Measurements from ENCODE around the gene CLDN16. TPM values are rescaled to one million over a fixed set of nuclear protein-coding genes. Genes with fewer than 3 reads are reported as not detected.

The CLDN16 gene
- total and polyA plus RNA-seq, 4 experiments from 2014 or later: not detected

DNA sequence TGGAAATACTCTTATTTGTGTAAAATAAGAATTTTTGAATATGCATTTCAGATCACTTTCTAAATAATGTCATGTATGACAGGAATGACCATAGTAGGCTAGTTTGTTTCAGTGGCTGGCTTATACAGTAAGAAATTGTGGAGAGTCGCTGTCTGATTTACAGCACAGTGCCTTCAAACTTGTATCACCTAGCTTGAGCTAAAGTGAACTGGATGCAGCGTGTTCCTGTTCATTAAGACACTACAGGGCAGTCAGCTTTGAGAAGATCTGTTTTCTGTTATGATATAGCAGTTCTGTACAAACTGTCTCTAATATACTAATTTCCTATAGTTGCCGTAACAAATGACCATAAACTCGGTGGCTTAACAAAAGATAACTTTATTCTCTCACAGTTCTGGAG lies 9.9 kb downstream of the CLDN16 start:
- intact Hi-C loops (cut with micrococcal nuclease): no loop called here

DNA sequence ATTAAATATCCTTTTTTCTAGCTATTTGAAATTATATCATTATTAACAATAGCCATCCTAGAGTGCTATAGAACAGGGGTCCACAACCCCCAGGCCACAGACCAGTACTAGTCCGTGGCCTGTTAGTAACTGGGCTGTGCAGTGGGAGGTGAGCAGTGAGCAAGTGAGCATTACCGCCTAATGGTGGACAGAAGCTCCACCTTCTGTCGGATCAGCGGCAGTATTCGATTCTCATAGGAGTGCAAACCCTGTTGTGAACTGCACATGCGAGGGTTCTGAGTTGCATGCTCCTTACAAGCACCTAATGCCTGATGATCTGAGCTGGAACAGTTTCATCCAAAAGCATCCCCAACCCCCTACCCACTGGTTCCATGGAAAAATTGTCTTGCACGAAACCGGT lies 11.7 kb downstream of the CLDN16 start:
- Histone ChIP-seq H3K4me1 (ENCODE audit: insufficient read depth, low read length) (no peaks in the 10 kb centered on the region), H3K4me3 (ENCODE audit: low read length in 2 of 2) (no peak overlapping the region), H3K27ac (ENCODE audit: low read depth, low read length) (no peak overlapping the region), H3K27me3 (ENCODE audit: insufficient read depth, low read length) (no peaks in the 10 kb centered on the region), H3K36me3 (ENCODE audit: insufficient read depth, low read length) (no peaks in the 10 kb centered on the region), H3K9me3 (ENCODE audit: control insufficient read depth in 1 of 2, low read length in 2 of 2) (no peaks in the 10 kb centered on the region)
- intact Hi-C loops (cut with micrococcal nuclease): no loop called here
- H3K9me3 Mint-ChIP-seq: no peaks in the 10 kb centered on the region
- H3K36me3 Mint-ChIP-seq: no peaks in the 10 kb centered on the region
- no peak overlapping the region for H3K27ac Mint-ChIP-seq
- CTCF ChIA-PET (ENCODE audit: partially characterized antibody): no interaction called here
- POLR2A ChIA-PET (ENCODE audit: partially characterized antibody): no interaction called here
- H3K27me3 Mint-ChIP-seq: peaks cover 0 to 2% of the 10 kb centered on the region in 2 donors
- no peak for DNase-seq
- no peak overlapping the region for H3K4me3 Mint-ChIP-seq
- H3K4me1 Mint-ChIP-seq: no peaks in the 10 kb centered on the region

More for the DNA sequence above, 9.9 kb downstream of the CLDN16 start:
- Mint-ChIP-seq H3K4me3 (no peak overlapping the region), H3K4me1 (no peaks in the 10 kb centered on the region), H3K27me3 (peaks cover 0 to 2% of the 10 kb centered on the region in 2 donors), H3K9me3 (no peaks in the 10 kb centered on the region), H3K27ac (no peak overlapping the region), H3K36me3 (no peaks in the 10 kb centered on the region)
- CTCF ChIA-PET (ENCODE audit: partially characterized antibody): no interaction called here
- Histone ChIP-seq H3K4me1 (ENCODE audit: insufficient read depth, low read length) (no peaks in the 10 kb centered on the region), H3K4me3 (ENCODE audit: low read length in 2 of 2) (no peak overlapping the region), H3K27me3 (ENCODE audit: insufficient read depth, low read length) (no peaks in the 10 kb centered on the region), H3K27ac (ENCODE audit: low read depth, low read length) (no peak overlapping the region), H3K36me3 (ENCODE audit: insufficient read depth, low read length) (no peaks in the 10 kb centered on the region), H3K9me3 (ENCODE audit: control insufficient read depth in 1 of 2, low read length in 2 of 2) (no peaks in the 10 kb centered on the region)
- POLR2A ChIA-PET (ENCODE audit: partially characterized antibody): no interaction called here
- no peak for DNase-seq

DNA sequence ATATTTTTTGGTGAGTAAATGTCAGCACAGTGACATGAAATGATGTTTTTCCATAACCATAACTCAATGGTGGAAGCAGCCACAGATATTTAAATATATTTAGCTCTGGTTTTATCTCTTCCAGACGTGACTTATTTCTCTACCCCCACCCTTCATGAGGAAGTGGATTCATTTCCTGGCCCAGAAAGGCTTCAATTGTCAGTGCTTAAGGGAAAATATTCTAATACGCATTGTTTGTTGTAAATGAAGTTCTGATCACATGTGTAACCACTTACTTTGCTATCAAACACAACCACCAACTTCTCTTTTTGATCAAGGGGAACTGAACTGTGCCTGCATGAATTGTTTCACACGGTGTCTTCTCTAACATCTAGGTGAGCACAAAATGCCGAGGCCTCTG lies 14.0 kb downstream of the CLDN16 start:
- H3K4me1 ChIP-seq (ENCODE audit: insufficient read depth, low read length): no peaks in the 10 kb centered on the region
- Mint-ChIP-seq H3K27me3 (peaks cover 0 to 2% of the 10 kb centered on the region in 2 donors), H3K36me3 (no peaks in the 10 kb centered on the region), H3K4me1 (no peaks in the 10 kb centered on the region), H3K27ac (no peak overlapping the region), H3K4me3 (no peak overlapping the region), H3K9me3 (no peaks in the 10 kb centered on the region)
- no peaks in the 10 kb centered on the region for H3K9me3 ChIP-seq (ENCODE audit: control insufficient read depth in 1 of 2, low read length in 2 of 2)
- H3K27ac ChIP-seq (ENCODE audit: low read depth, low read length): no peak overlapping the region
- H3K36me3 ChIP-seq (ENCODE audit: insufficient read depth, low read length): no peaks in the 10 kb centered on the region
- CTCF ChIA-PET (ENCODE audit: partially characterized antibody): interaction anchor here (0.6 kb wide), 1 partner anchor 37 kb away, joined by 4 read pairs; no protein-coding TSS in a partner anchor
- POLR2A ChIA-PET (ENCODE audit: partially characterized antibody): interaction anchor here (1.0 kb wide), 1 partner anchor 112 kb away, joined by 3 read pairs; the partner anchor contains the start of gene IL1RAP
- no peak overlapping the region for H3K4me3 ChIP-seq (ENCODE audit: low read length in 2 of 2)
- H3K27me3 ChIP-seq (ENCODE audit: insufficient read depth, low read length): no peaks in the 10 kb centered on the region
- no peak for DNase-seq
- intact Hi-C loops (cut with micrococcal nuclease): no loop called here

DNA sequence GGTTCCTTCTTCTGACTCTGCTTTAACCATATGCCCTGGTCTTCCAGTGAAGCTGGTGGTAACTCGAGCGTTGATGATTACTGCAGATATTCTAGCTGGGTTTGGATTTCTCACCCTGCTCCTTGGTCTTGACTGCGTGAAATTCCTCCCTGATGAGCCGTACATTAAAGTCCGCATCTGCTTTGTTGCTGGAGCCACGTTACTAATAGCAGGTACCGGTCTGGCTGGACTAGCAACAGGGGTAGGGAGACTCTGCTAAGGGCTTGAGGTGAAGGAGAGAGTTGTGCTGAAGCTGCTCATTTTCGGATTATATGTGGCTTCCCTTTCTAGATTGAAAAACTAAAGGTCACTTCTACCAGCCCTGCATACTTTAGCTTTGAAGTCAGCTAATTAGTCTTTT lies 16.8 kb downstream of the CLDN16 start:
- Mint-ChIP-seq H3K27ac (no peak overlapping the region), H3K36me3 (no peaks in the 10 kb centered on the region), H3K27me3 (peaks cover 0 to under 1% of the 10 kb centered on the region in 2 donors), H3K4me3 (no peak overlapping the region), H3K9me3 (no peaks in the 10 kb centered on the region), H3K4me1 (no peaks in the 10 kb centered on the region)
- Histone ChIP-seq H3K4me3 (ENCODE audit: low read length in 2 of 2) (no peak overlapping the region), H3K27ac (ENCODE audit: low read depth, low read length) (no peak overlapping the region), H3K9me3 (ENCODE audit: control insufficient read depth in 1 of 2, low read length in 2 of 2) (no peaks in the 10 kb centered on the region), H3K27me3 (ENCODE audit: insufficient read depth, low read length) (no peaks in the 10 kb centered on the region), H3K36me3 (ENCODE audit: insufficient read depth, low read length) (no peaks in the 10 kb centered on the region), H3K4me1 (ENCODE audit: insufficient read depth, low read length) (no peaks in the 10 kb centered on the region)
- CTCF ChIA-PET (ENCODE audit: partially characterized antibody): no interaction called here
- no peak for DNase-seq
- POLR2A ChIA-PET (ENCODE audit: partially characterized antibody): no interaction called here
- intact Hi-C loops (cut with micrococcal nuclease): no loop called here

DNA sequence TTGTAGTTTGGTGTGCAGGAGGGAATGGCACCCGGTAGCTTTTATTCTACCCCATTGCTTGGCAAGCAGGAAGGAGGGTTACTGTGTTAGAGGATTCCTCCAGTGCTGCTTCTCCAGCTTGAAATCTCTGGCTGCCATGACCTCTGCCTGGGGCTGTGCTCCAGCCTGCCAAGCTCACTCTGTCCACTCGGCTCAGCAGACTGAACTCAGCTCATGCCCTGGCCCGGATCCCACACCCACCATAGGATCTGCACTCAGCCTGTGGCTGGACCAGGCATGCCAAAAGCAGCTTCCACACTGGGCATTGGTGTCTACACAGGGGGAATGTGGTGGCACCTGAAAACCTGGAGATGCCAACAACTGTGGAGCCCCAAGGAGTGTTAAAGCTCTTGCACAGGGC lies 26.3 kb downstream of the CLDN16 start:
- Mint-ChIP-seq H3K27ac (no peak overlapping the region), H3K4me1 (no peaks in the 10 kb centered on the region), H3K36me3 (peaks cover 0 to 3% of the 10 kb centered on the region in 2 donors), H3K9me3 (peaks cover 0 to 14% (median under 1%) of the 10 kb centered on the region in 8 donors), H3K27me3 (peaks cover 0 to 7% of the 10 kb centered on the region in 2 donors), H3K4me3 (no peak overlapping the region)
- Histone ChIP-seq H3K4me3 (ENCODE audit: low read length in 2 of 2) (no peak overlapping the region), H3K4me1 (ENCODE audit: insufficient read depth, low read length) (no peaks in the 10 kb centered on the region), H3K27me3 (ENCODE audit: insufficient read depth, low read length) (no peaks in the 10 kb centered on the region), H3K36me3 (ENCODE audit: insufficient read depth, low read length) (no peaks in the 10 kb centered on the region), H3K27ac (ENCODE audit: low read depth, low read length) (no peak overlapping the region), H3K9me3 (ENCODE audit: control insufficient read depth in 1 of 2, low read length in 2 of 2) (no peaks in the 10 kb centered on the region)
- intact Hi-C loops (cut with micrococcal nuclease): no loop called here
- no peak for DNase-seq
- POLR2A ChIA-PET (ENCODE audit: partially characterized antibody): no interaction called here
- CTCF ChIA-PET (ENCODE audit: partially characterized antibody): interaction anchor here (1.3 kb wide), 1 partner anchor 10 kb away, joined by 10 read pairs; no protein-coding TSS in a partner anchor

DNA sequence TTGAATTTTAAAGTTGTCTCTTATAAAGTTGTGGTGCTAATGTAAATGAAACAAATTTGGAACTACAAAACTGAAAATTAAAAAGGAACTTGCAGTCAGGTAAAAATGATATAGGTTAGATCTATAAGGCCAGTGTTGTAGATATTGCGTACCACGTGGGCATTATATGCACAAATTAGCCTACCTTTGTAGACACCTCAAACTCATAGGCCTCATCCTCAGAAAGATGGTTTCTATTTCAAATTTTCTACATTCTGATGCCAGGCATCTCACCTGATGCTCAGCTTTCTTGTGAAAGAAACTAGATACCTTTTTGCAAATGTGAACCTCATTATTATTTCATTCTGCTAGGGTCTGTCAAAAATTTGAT lies 36.1 kb downstream of the CLDN16 start:
- Histone ChIP-seq H3K9me3 (ENCODE audit: control insufficient read depth in 1 of 2, low read length in 2 of 2) (no peaks in the 10 kb centered on the region), H3K4me3 (ENCODE audit: low read length in 2 of 2) (no peak overlapping the region), H3K27ac (ENCODE audit: low read depth, low read length) (no peak overlapping the region), H3K27me3 (ENCODE audit: insufficient read depth, low read length) (no peaks in the 10 kb centered on the region), H3K4me1 (ENCODE audit: insufficient read depth, low read length) (no peaks in the 10 kb centered on the region), H3K36me3 (ENCODE audit: insufficient read depth, low read length) (no peaks in the 10 kb centered on the region)
- Mint-ChIP-seq H3K27me3 (no peaks in the 10 kb centered on the region), H3K27ac (peak overlapping the region in 3 of 7 donors; percentile 72 to 89 (median 77)), H3K4me1 (peaks cover 6 to 8% (median 7%) of the 10 kb centered on the region in 4 donors), H3K4me3 (no peak overlapping the region), H3K36me3 (no peaks in the 10 kb centered on the region), H3K9me3 (peaks cover 0 to 2% (median 0%) of the 10 kb centered on the region in 8 donors)
- intact Hi-C loops (cut with micrococcal nuclease): loop anchor here (1.0 to 2.0 kb wide), 2 partner anchors 89 to 457 kb away; no protein-coding TSS in a partner anchor
- no peak for DNase-seq
- ChIA-PET POLR2A (ENCODE audit: partially characterized antibody) (interaction anchor here (1.0 kb wide), 2 partner anchors 90 to 91 kb away, joined by 3 read pairs; partner anchors contain the start of gene IL1RAP), CTCF (ENCODE audit: partially characterized antibody) (interaction anchor here (1.1 to 2.6 kb wide), 6 partner anchors 9 to 89 kb away, joined by 3 to 10 read pairs (median 6); no protein-coding TSS in a partner anchor)

DNA sequence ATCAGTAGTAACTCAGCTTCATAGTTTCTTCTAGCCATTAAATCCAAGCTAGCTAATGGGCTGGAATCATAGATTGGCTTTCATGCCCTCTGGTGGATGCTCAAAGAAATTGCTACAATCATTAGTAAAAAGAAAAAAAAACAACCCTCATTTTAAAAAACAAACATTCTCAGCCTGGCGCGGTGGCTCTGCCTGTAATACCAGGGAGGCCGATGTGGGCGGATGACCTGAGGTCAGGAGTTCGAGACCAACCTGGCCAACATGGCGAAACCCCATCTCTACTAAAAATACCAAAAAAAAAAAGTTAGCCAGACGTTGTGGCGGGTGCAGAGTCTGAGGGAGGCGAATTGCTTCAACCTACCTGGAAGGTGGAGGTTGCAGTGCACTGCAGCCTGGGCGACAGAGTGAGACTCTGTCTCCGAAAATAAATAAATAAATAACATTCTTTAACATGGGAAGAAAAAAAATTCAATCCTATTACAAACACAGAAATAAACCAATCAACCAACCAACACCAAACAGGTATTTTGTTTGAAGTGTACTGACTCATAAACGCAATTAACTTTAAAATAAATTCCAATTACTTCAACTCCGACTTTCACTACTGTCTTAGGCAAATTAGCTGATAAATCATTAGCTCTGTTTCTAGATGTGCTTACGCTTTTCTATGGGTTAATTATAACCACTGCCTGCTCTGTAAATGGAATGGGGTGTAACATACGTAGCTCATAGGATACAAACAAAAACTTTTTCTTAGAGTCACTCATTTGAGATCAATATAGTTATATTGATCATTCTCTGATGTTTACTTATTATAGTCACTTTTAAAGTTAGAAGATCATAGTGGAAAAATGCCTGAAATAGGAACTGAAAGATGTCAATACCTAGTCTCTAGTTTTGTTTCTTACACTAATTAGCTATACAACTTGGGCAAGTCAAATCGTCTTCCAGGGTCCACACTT lies 36.8 kb downstream of the CLDN16 start:
- Histone ChIP-seq H3K4me3 (ENCODE audit: low read length in 2 of 2) (no peak overlapping the region), H3K36me3 (ENCODE audit: insufficient read depth, low read length) (no peaks in the 10 kb centered on the region), H3K27me3 (ENCODE audit: insufficient read depth, low read length) (no peaks in the 10 kb centered on the region), H3K27ac (ENCODE audit: low read depth, low read length) (no peak overlapping the region), H3K9me3 (ENCODE audit: control insufficient read depth in 1 of 2, low read length in 2 of 2) (no peaks in the 10 kb centered on the region), H3K4me1 (ENCODE audit: insufficient read depth, low read length) (no peaks in the 10 kb centered on the region)
- intact Hi-C loops (cut with micrococcal nuclease): loop anchor here (1.0 to 2.0 kb wide), 2 partner anchors 88 to 457 kb away; no protein-coding TSS in a partner anchor
- CTCF ChIA-PET (ENCODE audit: partially characterized antibody): interaction anchor here (1.0 to 2.6 kb wide), 11 partner anchors 8 to 457 kb away, joined by 3 to 10 read pairs (median 4); no protein-coding TSS in a partner anchor
- Mint-ChIP-seq H3K27ac (peak overlapping the region; percentile 18 to 89 (median 78)), H3K9me3 (peaks cover 0 to 2% (median 0%) of the 10 kb centered on the region in 8 donors), H3K4me3 (peak overlapping the region; percentile 52 to 75 (median 70)), H3K27me3 (no peaks in the 10 kb centered on the region), H3K4me1 (peaks cover 6 to 8% (median 7%) of the 10 kb centered on the region in 4 donors), H3K36me3 (no peaks in the 10 kb centered on the region)
- POLR2A ChIA-PET (ENCODE audit: partially characterized antibody): interaction anchor here (1.0 kb wide), 2 partner anchors 89 to 90 kb away, joined by 3 read pairs; partner anchors contain the start of gene IL1RAP
- DNase-seq: peak in 4 of 5 donors; percentile 31 to 44 (median 38)

Data from CD4-positive, alpha-beta memory T cell (primary cell).